ENCODE measurements around the gene RHD.
"Not testable (repeated sequence)": the region's sequence is repeated elsewhere in the genome, so short reads cannot be mapped to it uniquely, and the experiment has no call there.

RHD gene

DNA sequence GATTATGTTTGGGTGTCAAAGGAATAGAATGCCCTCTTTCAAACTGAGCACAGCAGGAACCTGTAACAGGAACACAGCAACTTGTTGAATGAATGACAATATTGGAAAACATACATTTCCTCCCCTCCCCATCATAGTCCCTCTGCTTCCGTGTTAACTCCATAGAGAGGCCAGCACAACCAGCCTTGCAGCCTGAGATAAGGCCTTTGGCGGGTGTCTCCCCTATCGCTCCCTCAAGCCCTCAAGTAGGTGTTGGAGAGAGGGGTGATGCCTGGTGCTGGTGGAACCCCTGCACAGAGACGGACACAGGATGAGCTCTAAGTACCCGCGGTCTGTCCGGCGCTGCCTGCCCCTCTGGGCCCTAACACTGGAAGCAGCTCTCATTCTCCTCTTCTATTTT, at the start of gene RHD:
RHD (plus strand) TSS at position 272 of the 400 bp plus-strand sequence; CDS start at position 311, 39 bp downstream.
- not testable (repeated sequence) for H3K4me3 ChIP-seq (ENCODE audit: insufficient read length, low read depth); H3K36me3 ChIP-seq (ENCODE audit: insufficient read depth, insufficient read length, low read length); H3K27me3 ChIP-seq (ENCODE audit: insufficient read depth, insufficient read length); H3K9ac ChIP-seq (ENCODE audit: insufficient read length, low read depth); DNase-seq (ENCODE audit: low read depth, low spot score); H3K4me1 ChIP-seq (ENCODE audit: insufficient read depth, insufficient read length); H3K9me3 ChIP-seq (ENCODE audit: insufficient read depth, low read length)

DNA sequence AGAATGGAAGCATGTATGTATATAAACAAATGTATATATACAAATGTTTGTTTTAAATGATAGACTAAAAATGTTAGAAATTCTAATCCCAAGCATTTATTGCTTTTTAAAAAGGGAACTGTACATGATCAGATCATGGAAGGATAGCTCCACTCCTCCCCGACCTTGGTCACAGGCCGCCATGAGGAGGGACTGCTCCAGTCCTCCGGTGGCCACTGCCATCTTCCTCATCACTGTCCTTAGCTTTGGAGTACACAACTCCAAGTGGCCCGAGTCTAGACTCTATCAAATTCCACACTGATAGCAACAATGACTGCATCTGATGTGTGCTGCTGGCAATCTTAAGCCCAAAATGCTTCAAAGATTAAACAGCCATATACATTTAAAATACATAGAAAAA, 49.7 kb upstream of the RHD start:
- TF ChIP-seq ZNF274 (IDR thresholded peaks at IDR 0.05; ENCODE audit: low read depth, low read length): no peak
- no peak for TF ChIP-seq YY1 (IDR thresholded peaks at IDR 0.05; ENCODE audit: insufficient read depth, insufficient read length)
- H3K9me3 ChIP-seq (ENCODE audit: insufficient read depth, low read length): no peaks in the 10 kb centered on the region
- H3K9ac ChIP-seq (ENCODE audit: insufficient read length, low read depth): no peak overlapping the region

DNA sequence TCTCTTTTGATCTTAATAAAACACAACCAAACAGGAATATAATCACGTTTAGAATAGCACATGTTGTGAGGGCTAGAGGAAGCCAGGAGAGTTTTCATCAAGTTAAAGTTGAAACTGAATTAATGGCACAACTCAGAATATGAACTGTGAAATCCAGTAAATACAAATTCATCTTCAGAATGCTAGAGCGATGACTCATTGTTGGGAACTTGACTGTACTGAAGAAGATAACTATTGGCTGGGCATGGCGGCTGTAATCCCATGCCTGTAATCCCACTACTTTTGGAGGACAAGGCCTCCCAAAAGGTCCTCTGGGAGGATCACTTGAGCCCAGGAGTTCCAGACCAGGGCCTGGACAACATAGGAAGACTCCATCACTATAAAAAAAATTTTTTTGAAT, 48.8 kb upstream of the RHD start:
- no peak for TF ChIP-seq SUZ12 (IDR thresholded peaks at IDR 0.05; ENCODE audit: extremely low read depth, insufficient read depth, insufficient read length)
- no peak for TF ChIP-seq YY1 (IDR thresholded peaks at IDR 0.05; ENCODE audit: insufficient read depth, insufficient read length)
- Histone ChIP-seq H3K27me3 (ENCODE audit: insufficient read depth, insufficient read length) (no peaks in the 10 kb centered on the region), H3K4me3 (ENCODE audit: insufficient read length, low read depth) (no peak overlapping the region), H3K36me3 (ENCODE audit: insufficient read depth, insufficient read length, low read length) (peaks cover 70% of the 10 kb centered on the region), H3K9me3 (ENCODE audit: insufficient read depth, low read length) (no peaks in the 10 kb centered on the region), H3K9ac (ENCODE audit: insufficient read length, low read depth) (no peak overlapping the region), H3K4me1 (ENCODE audit: insufficient read depth, insufficient read length) (no peaks in the 10 kb centered on the region)
- no peak for DNase-seq (ENCODE audit: low read depth, low spot score)

More for the DNA sequence above, 49.7 kb upstream of the RHD start:
- no peaks in the 10 kb centered on the region for H3K4me1 ChIP-seq (ENCODE audit: insufficient read depth, insufficient read length)
- no peak overlapping the region for H3K4me3 ChIP-seq (ENCODE audit: insufficient read length, low read depth)
- H3K27me3 ChIP-seq (ENCODE audit: insufficient read depth, insufficient read length): no peaks in the 10 kb centered on the region
- no peak for DNase-seq (ENCODE audit: low read depth, low spot score)
- peaks cover 63% of the 10 kb centered on the region for H3K36me3 ChIP-seq (ENCODE audit: insufficient read depth, insufficient read length, low read length)

DNA sequence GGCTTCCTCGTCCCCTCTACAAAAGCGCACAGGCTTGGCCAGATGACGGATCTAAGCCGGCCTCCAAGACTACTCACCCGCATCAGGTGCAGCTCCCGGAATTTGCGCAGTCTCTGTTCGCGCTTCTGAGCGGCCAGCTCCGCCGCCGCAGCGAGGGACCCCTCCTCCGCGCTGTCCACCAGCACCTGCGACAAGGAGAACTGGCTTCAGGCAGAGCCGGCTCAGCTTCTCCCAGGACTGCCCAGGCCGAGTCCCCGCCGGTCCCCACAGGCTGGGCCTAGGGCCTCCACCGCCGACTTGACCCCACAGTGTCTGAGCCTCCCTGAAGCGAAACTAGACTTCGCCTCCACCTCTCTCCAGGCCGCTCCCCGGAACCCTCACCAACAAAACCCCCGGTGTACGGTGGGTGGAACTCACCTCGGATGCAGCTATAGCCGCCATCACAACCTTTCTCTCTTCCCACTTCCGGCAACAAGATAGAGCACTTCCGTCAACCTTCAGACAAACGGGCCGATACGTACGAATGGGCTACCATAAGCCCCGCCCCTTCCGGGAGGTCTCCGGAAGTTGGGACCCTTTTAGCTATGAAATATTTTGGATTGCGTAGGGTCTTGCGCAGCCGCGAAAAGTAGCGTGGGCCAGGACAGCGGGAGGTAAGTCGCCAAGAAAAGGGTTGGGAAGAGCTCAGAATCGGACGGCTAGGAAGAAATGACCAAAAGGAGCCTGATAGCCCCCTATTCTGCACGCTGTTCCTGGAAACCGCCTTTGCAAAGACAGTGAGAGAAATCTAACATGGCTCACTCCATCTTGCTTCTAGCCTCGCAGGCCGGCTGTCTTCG, 40.1 kb upstream of the RHD start, which contains the start of gene SYF2:
SYF2 (minus strand) TSS at position 476 of the 839 bp plus-strand sequence; CDS start at position 441, 35 bp downstream.
- Histone ChIP-seq H3K27me3 (ENCODE audit: insufficient read depth, insufficient read length) (no peaks in the 10 kb centered on the region), H3K4me1 (ENCODE audit: insufficient read depth, insufficient read length) (peaks cover 3% of the 10 kb centered on the region), H3K36me3 (ENCODE audit: insufficient read depth, insufficient read length, low read length) (peaks cover 69% of the 10 kb centered on the region), H3K9ac (ENCODE audit: insufficient read length, low read depth) (peak within 1 kb of the TSS; percentile 99), H3K4me3 (ENCODE audit: insufficient read length, low read depth) (peak within 1 kb of the TSS; percentile 97), H3K9me3 (ENCODE audit: insufficient read depth, low read length) (no peaks in the 10 kb centered on the region)
- TF ChIP-seq YY1 (IDR thresholded peaks at IDR 0.05; ENCODE audit: insufficient read depth, insufficient read length) (peak; percentile 71), SUZ12 (IDR thresholded peaks at IDR 0.05; ENCODE audit: extremely low read depth, insufficient read depth, insufficient read length) (no peak)
- DNase-seq (ENCODE audit: low read depth, low spot score): peak; percentile 96

DNA sequence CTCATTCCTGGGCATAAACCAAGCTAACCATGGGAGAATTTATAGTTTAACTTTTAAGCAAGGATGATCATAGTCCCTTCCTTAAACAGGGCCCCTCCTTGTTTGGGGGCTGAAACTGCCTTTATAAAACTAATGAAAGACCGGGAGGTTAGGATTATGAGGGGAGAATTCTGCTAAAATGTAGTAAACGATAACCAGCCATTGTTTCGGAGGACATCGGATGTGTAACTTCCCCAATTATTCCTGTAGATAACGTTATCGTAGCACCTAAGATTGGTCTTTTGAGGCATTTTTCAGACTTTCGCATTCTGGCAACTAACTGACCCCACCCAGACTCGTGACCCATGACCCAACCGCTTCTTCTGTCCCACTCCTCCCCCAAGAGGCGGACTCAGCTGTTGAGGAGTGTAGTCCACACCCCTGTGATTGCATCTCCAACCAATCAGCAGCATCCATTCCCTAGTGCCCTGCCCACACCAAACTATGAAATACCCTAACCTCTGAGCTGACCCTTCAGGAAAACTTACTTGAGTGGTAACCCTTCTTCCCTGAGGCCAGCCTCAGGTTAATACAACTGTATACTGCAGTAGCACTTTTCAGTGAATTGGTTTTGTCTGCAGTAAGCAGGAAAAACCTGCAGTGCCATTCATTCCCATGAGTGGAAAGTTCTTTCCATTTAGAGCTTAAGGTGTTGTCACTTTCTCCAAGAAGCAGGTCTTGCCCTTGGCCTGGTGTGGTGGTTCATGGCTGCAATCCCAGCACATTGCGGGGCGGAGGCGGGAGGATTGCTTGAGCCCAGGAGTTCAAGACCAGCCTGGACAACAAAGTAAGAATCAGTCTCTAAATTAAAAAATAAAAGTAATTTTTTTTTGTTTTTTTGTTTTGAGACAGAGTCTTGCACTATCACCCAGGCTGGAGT, 39.2 kb upstream of the RHD start:
- Histone ChIP-seq H3K27me3 (ENCODE audit: insufficient read depth, insufficient read length) (no peaks in the 10 kb centered on the region), H3K4me3 (ENCODE audit: insufficient read length, low read depth) (peak overlapping the region; percentile 97), H3K4me1 (ENCODE audit: insufficient read depth, insufficient read length) (peaks cover 3% of the 10 kb centered on the region), H3K9me3 (ENCODE audit: insufficient read depth, low read length) (no peaks in the 10 kb centered on the region), H3K9ac (ENCODE audit: insufficient read length, low read depth) (peak overlapping the region; percentile 99), H3K36me3 (ENCODE audit: insufficient read depth, insufficient read length, low read length) (peaks cover 66% of the 10 kb centered on the region)
- TF ChIP-seq ZNF274 (IDR thresholded peaks at IDR 0.05; ENCODE audit: low read depth, low read length) (no peak), SUZ12 (IDR thresholded peaks at IDR 0.05; ENCODE audit: extremely low read depth, insufficient read depth, insufficient read length) (no peak), YY1 (IDR thresholded peaks at IDR 0.05; ENCODE audit: insufficient read depth, insufficient read length) (no peak)
- DNase-seq (ENCODE audit: low read depth, low spot score): peak; percentile 79

DNA sequence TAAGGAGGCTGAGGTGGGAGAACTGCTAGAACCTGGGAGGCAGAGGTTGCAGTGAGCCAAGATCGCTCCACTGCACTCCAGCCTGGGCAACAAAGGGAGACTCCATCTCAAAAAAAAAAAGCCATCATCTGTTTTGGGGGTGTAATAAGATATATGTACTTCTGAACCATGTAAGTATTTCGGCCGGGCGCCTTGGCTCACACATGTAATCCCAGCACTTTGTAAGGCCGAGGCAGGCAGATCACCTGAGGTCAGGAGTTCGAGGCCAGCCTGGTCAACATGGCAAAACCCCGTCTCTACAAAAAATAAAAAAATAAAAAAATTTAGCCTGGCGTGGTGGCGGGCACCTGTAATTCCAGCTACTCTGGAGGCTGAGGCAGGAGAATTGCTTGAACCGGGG, 36.9 kb upstream of the RHD start:
- DNase-seq (ENCODE audit: low read depth, low spot score); H3K27me3 ChIP-seq (ENCODE audit: insufficient read depth, insufficient read length); H3K9me3 ChIP-seq (ENCODE audit: insufficient read depth, low read length); H3K4me1 ChIP-seq (ENCODE audit: insufficient read depth, insufficient read length); H3K4me3 ChIP-seq (ENCODE audit: insufficient read length, low read depth); H3K9ac ChIP-seq (ENCODE audit: insufficient read length, low read depth): not testable (repeated sequence)
- peaks cover 59% of the 10 kb centered on the region for H3K36me3 ChIP-seq (ENCODE audit: insufficient read depth, insufficient read length, low read length)

DNA sequence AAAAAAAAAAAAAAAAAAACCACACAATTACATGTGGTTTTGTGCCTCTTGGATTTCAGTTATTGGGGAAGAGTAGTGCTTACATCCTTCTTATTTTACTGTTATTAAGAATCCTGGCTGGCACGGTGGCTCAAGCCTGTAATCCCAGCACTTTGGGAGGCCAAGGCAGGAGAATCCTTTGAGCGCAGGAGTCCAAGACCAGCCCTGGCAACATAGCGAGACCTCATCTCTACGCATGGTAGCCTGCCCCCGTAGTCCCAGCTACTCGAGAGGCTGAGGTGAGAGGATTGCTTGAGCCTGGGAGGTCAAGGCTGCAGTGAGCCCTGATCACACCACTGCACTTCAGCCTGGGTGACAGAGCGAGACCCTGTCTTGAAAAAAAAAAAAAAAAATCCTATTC, 36.0 kb upstream of the RHD start:
- not testable (repeated sequence) for H3K27me3 ChIP-seq (ENCODE audit: insufficient read depth, insufficient read length); H3K9ac ChIP-seq (ENCODE audit: insufficient read length, low read depth); DNase-seq (ENCODE audit: low read depth, low spot score); H3K9me3 ChIP-seq (ENCODE audit: insufficient read depth, low read length); H3K4me1 ChIP-seq (ENCODE audit: insufficient read depth, insufficient read length); H3K4me3 ChIP-seq (ENCODE audit: insufficient read length, low read depth)
- peaks cover 59% of the 10 kb centered on the region for H3K36me3 ChIP-seq (ENCODE audit: insufficient read depth, insufficient read length, low read length)
